ENCODE data around the gene DCAF15.

GRCh38 chr19:13929956-13930355 lies 22.4 kb upstream of the DCAF15 start:
- TF ChIP-seq CTCF (conservative IDR thresholded peaks at IDR 0.05; ENCODE audit: low read depth in 2 of 2) (no peak), POLR2AphosphoS5 (IDR thresholded peaks at IDR 0.05; ENCODE audit: low read depth) (no peak), JUNB (IDR thresholded peaks at IDR 0.05; ENCODE audit: unreplicated experiment) (no peak), EZH2 (IDR thresholded peaks at IDR 0.05; ENCODE audit: low read depth, unreplicated experiment) (no peak), REST (IDR thresholded peaks at IDR 0.05; ENCODE audit: unreplicated experiment) (no peak), EZH2phosphoT487 (IDR thresholded peaks at IDR 0.05; ENCODE audit: unreplicated experiment) (no peak), ETS1 (IDR thresholded peaks at IDR 0.05) (no peak), ZNF114 (CRISPR knock-in tag; IDR thresholded peaks at IDR 0.05) (no peak), ZNF462 (CRISPR knock-in tag; IDR thresholded peaks at IDR 0.05) (no peak), CREB1 (CRISPR knock-in tag; IDR thresholded peaks at IDR 0.05; ENCODE audit: low read depth) (no peak), ZNF331 (CRISPR knock-in tag; IDR thresholded peaks at IDR 0.05; ENCODE audit: low read depth) (no peak), STAT1 (IDR thresholded peaks at IDR 0.05; ENCODE audit: unreplicated experiment) (no peak), NANOG (IDR thresholded peaks at IDR 0.05; ENCODE audit: borderline replicate concordance) (no peak)

Data from GM23338 (cell line).